ENCODE measurements around the gene SNX14.
"Not testable (repeated sequence)": the region's sequence is repeated elsewhere in the genome, so short reads cannot be mapped to it uniquely, and the experiment has no call there.

Gene SNX14, protein sequence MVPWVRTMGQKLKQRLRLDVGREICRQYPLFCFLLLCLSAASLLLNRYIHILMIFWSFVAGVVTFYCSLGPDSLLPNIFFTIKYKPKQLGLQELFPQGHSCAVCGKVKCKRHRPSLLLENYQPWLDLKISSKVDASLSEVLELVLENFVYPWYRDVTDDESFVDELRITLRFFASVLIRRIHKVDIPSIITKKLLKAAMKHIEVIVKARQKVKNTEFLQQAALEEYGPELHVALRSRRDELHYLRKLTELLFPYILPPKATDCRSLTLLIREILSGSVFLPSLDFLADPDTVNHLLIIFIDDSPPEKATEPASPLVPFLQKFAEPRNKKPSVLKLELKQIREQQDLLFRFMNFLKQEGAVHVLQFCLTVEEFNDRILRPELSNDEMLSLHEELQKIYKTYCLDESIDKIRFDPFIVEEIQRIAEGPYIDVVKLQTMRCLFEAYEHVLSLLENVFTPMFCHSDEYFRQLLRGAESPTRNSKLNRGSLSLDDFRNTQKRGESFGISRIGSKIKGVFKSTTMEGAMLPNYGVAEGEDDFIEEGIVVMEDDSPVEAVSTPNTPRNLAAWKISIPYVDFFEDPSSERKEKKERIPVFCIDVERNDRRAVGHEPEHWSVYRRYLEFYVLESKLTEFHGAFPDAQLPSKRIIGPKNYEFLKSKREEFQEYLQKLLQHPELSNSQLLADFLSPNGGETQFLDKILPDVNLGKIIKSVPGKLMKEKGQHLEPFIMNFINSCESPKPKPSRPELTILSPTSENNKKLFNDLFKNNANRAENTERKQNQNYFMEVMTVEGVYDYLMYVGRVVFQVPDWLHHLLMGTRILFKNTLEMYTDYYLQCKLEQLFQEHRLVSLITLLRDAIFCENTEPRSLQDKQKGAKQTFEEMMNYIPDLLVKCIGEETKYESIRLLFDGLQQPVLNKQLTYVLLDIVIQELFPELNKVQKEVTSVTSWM

DNA sequence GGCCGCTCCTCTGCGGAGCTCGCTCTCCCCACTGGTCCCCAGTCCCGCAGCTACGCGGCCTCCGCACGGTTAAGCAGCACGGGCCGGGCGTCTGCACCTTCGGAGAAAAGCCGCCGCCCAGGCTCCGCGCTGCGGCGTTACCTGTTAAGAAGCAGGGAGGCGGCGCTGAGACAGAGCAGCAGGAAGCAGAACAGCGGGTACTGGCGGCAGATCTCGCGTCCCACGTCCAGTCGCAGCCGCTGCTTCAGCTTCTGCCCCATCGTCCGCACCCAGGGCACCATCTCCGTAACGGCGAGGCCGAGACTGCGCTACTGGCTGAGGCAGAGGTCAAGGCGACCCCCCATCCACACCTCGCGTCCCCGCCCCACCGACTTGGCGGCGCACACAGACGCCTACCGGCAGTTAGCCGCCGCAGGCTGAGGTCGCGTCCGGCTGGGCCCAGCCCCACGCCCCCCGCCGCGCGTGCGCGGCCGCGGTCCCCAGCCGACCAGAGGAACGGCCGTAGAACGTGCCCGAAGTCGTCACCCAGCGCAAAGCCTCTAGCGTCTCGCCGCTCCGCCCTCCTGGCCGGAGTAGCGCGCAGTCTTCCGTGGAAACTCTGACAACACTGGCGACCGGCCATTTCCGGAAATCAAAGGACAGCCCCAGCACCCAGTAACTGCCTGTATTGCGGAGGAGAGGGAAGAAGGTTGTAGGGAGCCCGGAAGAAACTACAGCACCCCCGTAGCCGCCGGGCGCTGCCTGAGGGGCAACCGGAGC lies at the start of gene SNX14:
SNX14 (minus strand) TSS at position 421 of the 759 bp plus-strand sequence; CDS start at position 281, 140 bp downstream.
- Mint-ChIP-seq H3K4me1 (ENCODE audit: low read depth) (peaks cover 28% of the 10 kb centered on the region), H3K4me3 (peak within 1 kb of the TSS; percentile 95)

DNA sequence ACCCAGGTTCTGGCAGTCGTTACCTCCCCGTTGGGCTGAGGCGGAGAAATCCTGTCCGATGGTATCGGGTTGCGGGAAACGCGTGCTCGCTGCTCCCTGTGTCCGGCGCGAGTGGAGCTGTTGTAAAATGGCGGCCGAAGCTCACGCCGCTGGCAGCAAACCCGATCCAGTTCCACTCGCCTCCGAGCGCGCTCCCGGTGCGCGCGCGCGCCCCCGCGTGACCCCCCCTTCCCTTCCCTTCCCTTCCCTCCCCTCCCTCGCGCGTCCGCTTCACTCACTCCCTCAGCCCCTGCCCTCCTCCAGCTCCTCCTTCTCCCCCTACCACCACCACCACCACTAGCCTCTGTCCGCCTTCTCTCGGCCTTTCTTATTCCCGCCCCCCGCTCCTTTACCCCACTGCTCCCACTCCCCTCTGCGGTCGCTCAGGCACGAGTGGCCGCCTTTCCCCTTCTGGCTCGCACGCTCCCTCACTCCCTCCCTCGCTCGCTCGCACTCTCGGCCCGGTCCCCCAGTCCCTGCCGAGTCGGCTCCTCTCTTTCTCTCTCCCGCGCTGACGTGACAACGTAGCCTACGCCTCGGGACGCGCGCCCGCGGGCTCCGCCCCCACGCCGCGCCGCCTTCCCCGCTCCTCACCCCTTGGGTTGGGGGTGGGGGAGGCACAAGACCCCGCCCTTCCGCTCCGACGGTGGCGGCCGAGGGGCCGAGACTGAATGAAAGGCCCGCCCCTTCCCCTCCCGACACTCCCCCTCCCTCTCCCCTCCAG lies 49.3 kb upstream of the SNX14 start, which contains the start of gene SYNCRIP:
SYNCRIP (minus strand) TSS at position 113 of the 763 bp plus-strand sequence. CDS start 1,447 bp downstream, outside the sequence.
- Mint-ChIP-seq H3K9me3 (no peaks in the 10 kb centered on the region), H3K4me1 (ENCODE audit: low read depth) (peaks cover 41% of the 10 kb centered on the region)

More for the DNA sequence above, at the start of gene SNX14:
- H3K27ac Mint-ChIP-seq = peak within 1 kb of the TSS; percentile 93
- H3K9me3 Mint-ChIP-seq = peaks cover 8% of the 10 kb centered on the region
- H3K27me3 Mint-ChIP-seq (ENCODE audit: low read depth) = peaks cover 7% of the 10 kb centered on the region
- peaks cover 16% of the 10 kb centered on the region for H3K36me3 Mint-ChIP-seq (ENCODE audit: low read depth)

DNA sequence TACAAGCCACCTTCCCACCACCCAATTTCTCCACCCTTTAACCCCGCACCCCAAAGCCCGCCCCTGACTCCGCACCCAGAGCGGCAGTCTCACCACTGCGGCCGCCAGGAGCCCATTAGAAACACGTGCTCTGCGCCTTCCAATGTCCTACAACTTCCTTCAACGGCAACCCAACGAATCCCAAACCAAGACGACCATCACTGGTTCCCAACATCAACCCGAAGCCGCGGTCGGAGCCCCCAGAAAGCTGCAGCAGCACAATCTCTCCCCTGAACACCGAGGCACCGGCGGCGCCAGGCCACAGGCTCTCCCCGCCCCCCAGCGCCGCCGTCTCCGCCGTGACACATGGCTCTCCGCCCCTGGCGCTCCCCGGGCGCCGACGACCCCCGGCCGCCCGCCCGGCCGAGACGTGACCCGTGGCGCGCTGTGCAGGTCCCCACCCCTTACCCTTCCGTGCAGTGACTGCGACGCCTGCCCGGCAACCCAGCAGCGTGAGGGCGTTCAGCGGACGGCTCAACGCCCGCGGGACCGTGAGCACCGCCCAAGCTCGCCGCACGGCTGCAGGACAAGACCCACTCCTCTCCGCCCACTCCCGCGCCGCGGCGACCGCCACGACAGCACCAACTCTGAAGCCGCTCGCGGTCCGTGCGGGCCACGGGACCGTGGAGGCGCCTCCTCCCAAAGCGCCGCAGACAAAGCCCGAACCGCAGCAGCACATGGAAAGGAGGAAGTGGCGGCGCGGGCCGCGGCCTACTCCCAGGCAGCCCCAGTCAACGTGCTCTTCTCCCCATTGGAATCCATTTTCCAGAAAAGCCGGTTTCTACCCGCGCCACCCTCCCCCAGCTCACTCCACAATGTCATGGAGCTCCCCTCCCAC lies 48.5 kb upstream of the SNX14 start:
- Mint-ChIP-seq H3K4me3 (peak overlapping the region; percentile 89), H3K4me1 (ENCODE audit: low read depth) (peaks cover 47% of the 10 kb centered on the region), H3K27me3 (ENCODE audit: low read depth) (no peaks in the 10 kb centered on the region), H3K27ac (peak overlapping the region; percentile 97), H3K36me3 (ENCODE audit: low read depth) (peaks cover 43% of the 10 kb centered on the region), H3K9me3 (no peaks in the 10 kb centered on the region)

More for the DNA sequence above, 49.3 kb upstream of the SNX14 start, which contains the start of gene SYNCRIP:
- Mint-ChIP-seq H3K36me3 (ENCODE audit: low read depth) (peaks cover 37% of the 10 kb centered on the region), H3K4me3 (peak within 1 kb of the TSS; percentile 89), H3K27me3 (ENCODE audit: low read depth) (peaks cover 4% of the 10 kb centered on the region), H3K27ac (peak within 1 kb of the TSS; percentile 97)

DNA sequence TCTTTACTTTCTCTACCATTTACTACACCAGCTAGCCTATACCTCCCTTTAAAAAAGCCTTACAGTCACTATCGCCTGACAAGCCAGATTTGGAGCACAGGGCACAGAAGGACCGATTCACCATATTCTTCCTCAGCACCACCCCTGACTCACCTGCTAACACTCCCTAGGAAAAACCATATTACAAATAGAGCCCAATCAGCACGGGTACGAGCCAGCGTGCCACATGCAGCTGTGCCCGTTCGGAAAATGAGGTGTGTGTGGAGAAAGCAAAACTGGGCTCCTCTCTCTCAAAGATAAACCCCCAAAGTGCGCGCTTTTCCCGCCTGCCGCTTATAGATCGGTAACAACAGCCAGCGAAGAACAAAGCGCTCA lies 47.9 kb upstream of the SNX14 start:
- Mint-ChIP-seq H3K9me3 (no peaks in the 10 kb centered on the region), H3K4me3 (peak overlapping the region; percentile 89), H3K27me3 (ENCODE audit: low read depth) (no peaks in the 10 kb centered on the region), H3K27ac (peak overlapping the region; percentile 68), H3K4me1 (ENCODE audit: low read depth) (peaks cover 50% of the 10 kb centered on the region), H3K36me3 (ENCODE audit: low read depth) (peaks cover 46% of the 10 kb centered on the region)

DNA sequence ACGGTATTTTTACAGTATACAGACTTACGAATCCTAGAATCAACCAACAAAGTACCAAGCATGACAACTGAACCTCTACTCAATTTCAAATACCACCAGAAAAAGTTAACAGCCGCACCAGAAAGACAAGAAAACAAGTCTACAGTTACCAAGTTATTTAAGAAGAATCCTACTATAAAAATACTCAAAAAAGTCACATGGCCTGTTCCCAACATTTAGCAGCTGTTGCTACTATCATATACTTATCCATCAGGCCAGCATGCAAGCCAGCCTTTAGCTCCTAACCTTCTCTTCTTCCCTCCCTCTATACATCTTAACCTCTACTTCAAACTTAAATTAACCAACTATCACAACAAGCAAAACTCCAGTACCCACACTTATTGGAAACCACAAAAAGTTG lies 47.2 kb upstream of the SNX14 start:
- peak overlapping the region; percentile 89 for H3K4me3 Mint-ChIP-seq
- H3K27me3 Mint-ChIP-seq (ENCODE audit: low read depth) = no peaks in the 10 kb centered on the region
- peak overlapping the region; percentile 68 for H3K27ac Mint-ChIP-seq
- peaks cover 51% of the 10 kb centered on the region for H3K4me1 Mint-ChIP-seq (ENCODE audit: low read depth)
- peaks cover 48% of the 10 kb centered on the region for H3K36me3 Mint-ChIP-seq (ENCODE audit: low read depth)
- no peaks in the 10 kb centered on the region for H3K9me3 Mint-ChIP-seq

DNA sequence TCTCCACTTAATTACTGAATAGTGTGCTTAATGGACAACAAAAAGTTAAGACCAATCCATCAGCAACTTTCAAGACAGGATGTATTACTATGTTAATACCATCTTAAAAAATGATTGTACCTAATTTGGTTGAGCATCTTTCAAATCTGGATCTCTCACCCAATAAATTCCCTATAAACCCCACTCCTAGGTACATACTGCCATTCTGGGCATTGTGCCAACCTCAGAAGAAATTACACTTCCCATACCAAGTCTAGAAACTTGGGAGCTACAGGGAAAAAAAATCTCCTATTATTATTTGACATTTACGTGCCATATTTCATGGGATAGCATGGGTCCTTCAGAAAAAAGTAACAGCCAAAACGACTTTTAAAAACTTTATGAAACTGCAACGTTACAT lies 43.9 kb upstream of the SNX14 start:
- Mint-ChIP-seq H3K9me3 (no peaks in the 10 kb centered on the region), H3K27ac (peak overlapping the region; percentile 13), H3K36me3 (ENCODE audit: low read depth) (peaks cover 61% of the 10 kb centered on the region), H3K27me3 (ENCODE audit: low read depth) (no peaks in the 10 kb centered on the region), H3K4me1 (ENCODE audit: low read depth) (peaks cover 45% of the 10 kb centered on the region), H3K4me3 (no peak overlapping the region)

DNA sequence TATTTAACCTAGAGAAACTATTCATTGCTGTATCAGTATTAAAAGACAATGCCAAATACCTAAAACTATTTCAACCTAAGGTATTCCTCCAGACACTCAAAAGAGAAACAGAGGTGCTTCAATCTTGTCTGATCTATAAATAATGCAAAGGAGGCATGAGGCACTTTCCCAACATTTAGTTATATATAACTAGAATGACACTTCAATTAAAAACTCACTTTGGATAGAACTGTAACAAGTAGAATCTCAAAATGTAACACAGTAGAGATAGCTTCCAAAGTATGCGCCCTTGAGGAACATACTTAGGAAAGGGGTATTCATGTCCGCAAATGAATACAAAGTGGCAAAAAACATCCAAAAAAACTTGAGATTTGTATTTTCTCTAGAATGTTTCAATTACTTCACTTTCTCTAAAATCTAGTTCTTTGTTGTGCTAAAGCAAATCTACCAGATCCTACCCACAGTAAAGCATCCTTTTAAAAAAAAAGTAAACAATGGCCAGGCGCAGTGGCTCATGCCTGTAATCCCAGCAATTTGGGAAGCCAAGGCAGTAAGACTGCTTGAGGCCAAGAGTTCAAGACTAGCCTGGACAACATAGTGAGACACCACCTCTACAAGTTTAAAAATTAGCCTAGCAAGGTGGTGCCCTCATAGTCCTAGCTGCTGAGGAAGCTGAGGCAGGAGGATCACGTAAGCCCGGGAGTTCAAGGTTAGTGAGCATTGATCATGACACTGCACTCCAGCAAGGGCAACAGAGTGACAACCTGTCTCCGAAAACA lies 38.7 kb upstream of the SNX14 start:
- Mint-ChIP-seq H3K36me3 (ENCODE audit: low read depth) (peaks cover 44% of the 10 kb centered on the region), H3K4me3 (no peak overlapping the region), H3K27ac (peak overlapping the region; percentile 9), H3K4me1 (ENCODE audit: low read depth) (peaks cover 30% of the 10 kb centered on the region), H3K9me3 (no peaks in the 10 kb centered on the region), H3K27me3 (ENCODE audit: low read depth) (no peaks in the 10 kb centered on the region)

DNA sequence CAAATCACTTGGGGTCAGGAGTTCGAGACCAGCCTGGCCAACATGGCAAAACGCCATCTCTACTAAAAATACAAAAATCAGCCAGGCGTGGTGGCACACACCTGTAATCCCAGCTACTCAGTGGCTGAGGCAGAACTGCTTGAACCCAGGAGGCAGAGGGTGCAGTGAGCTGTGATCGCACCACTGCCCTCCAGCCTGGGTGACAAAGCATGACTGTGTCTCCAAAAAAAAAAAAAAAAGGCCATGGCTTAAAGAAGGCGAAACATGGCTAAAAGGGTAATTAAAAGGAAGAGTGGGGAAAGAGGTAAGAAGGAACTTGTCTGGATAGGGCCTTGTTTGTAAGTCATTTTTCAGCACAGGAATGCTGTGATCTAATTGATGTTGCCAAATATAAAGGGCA lies 37.5 kb upstream of the SNX14 start:
- peaks cover 41% of the 10 kb centered on the region for H3K36me3 Mint-ChIP-seq (ENCODE audit: low read depth)

DNA sequence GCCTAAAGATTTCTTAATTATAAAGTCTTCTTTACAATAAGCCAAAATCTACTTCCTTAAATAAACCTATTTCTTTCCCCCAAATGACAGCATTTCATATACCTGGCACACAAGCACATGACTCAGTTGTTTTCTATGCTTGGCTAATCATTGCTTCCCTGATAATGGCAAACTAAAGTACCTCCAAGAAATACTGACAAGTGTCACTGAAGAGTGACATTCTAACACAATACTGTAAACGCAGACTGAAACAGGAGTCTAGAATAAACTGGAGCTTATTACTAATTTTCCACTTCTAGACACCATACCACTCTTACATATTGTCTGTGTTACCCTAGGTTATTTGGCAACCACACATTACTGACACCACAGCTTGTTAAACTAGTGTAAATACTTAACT lies 34.7 kb upstream of the SNX14 start:
- Mint-ChIP-seq H3K4me3 (no peak overlapping the region), H3K9me3 (no peaks in the 10 kb centered on the region), H3K4me1 (ENCODE audit: low read depth) (peaks cover 36% of the 10 kb centered on the region), H3K36me3 (ENCODE audit: low read depth) (peaks cover 49% of the 10 kb centered on the region), H3K27me3 (ENCODE audit: low read depth) (no peaks in the 10 kb centered on the region), H3K27ac (peak overlapping the region; percentile 26)

More for the DNA sequence above, 37.5 kb upstream of the SNX14 start:
- H3K9me3 Mint-ChIP-seq; H3K27ac Mint-ChIP-seq; H3K4me3 Mint-ChIP-seq; H3K27me3 Mint-ChIP-seq (ENCODE audit: low read depth): not testable (repeated sequence)
- peaks cover 27% of the 10 kb centered on the region for H3K4me1 Mint-ChIP-seq (ENCODE audit: low read depth)

DNA sequence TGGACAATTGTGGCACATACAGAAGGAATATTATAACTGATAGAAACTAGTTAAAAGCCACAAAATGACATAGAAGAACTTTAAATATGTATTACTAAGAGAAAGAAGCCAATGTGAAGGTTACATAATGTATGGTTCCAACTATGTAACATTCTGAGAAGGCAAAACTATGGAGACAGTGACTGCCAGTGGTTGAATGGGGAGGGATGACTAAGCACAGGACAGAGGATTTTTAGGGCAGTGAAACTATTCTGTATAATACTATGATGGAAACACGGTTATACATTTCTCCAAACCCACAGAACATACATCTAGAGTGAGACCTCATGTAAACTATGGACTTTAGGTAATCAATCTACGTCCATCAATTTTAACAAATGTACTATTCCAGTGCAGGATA lies 26.6 kb upstream of the SNX14 start:
- Mint-ChIP-seq H3K4me3 (no peak overlapping the region), H3K4me1 (ENCODE audit: low read depth) (peaks cover 18% of the 10 kb centered on the region), H3K36me3 (ENCODE audit: low read depth) (peaks cover 61% of the 10 kb centered on the region), H3K27ac (no peak overlapping the region), H3K9me3 (no peaks in the 10 kb centered on the region), H3K27me3 (ENCODE audit: low read depth) (no peaks in the 10 kb centered on the region)

DNA sequence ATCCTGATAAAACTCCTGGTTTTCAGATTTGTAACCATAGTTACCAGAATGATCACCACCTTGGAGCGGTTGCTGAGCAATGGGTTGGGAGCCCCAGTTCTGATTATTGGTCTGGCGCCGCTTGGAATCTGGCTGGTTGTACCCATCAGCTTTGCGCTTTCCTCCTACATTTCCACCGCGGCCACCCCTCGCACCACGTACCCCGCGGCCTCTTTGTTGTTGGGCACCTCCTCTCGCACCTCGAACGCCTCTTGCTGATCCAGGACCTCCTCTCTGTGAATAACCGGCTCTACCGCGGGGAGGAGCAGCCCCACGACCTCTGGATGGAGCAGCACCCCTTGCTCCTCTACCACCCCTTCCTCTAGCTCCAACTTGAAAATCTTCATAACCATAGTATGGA lies 21.1 kb upstream of the SNX14 start:
- Mint-ChIP-seq H3K9me3 (no peaks in the 10 kb centered on the region), H3K4me1 (ENCODE audit: low read depth) (peaks cover 13% of the 10 kb centered on the region), H3K27ac (no peak overlapping the region), H3K4me3 (peak overlapping the region; percentile 38), H3K27me3 (ENCODE audit: low read depth) (no peaks in the 10 kb centered on the region), H3K36me3 (ENCODE audit: low read depth) (peaks cover 52% of the 10 kb centered on the region)

Measured in T-helper 1 cell treated with Interleukin-12 subunit alpha and Interleukin-12 subunit beta and Interleukin-4 antibody, amounts not matched to agents 30 μg/mL and 1 μg/mL, for 36 hours (primary cell).